Measurements from ENCODE around the gene TCFL5. TPM values are rescaled to one million over a fixed set of nuclear protein-coding genes. Genes with fewer than 3 reads are reported as not detected.

Gene TCFL5
- total RNA-seq, 1 experiment from 2014 or later, result 23.8 TPM

DNA sequence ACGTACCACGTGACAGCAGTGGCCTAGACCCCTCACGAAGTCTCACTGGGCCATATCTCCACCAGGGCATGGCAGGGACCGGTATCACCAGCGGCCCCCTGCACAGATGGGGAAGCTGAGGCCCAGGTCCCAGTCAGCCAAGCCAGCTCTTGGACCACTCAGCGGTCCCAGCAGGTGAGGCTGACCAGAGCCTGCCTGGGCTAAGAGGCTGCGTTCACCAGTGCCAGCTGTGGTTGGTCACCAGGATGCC lies 67.9 kb downstream of the TCFL5 start:
- Histone ChIP-seq H3K27me3 (ENCODE audit: control insufficient read depth, insufficient read depth, low read length) (no peaks in the 10 kb centered on the region), H3K27ac (ENCODE audit: low read length) (peak overlapping the region; percentile 87), H3K9me3 (ENCODE audit: control insufficient read depth, insufficient read depth, low read depth, low read length) (no peaks in the 10 kb centered on the region), H3K36me3 (ENCODE audit: control insufficient read depth, insufficient read depth, low read length) (peaks cover 3% of the 10 kb centered on the region; the same call in 1 of the 2 replicates), H3K4me1 (ENCODE audit: control insufficient read depth, insufficient read depth, low read length) (peaks cover 22% of the 10 kb centered on the region), H3K4me3 (ENCODE audit: low read depth in 2 of 2, low read length in 2 of 2) (peak overlapping the region; percentile 29 to 53)
- in situ Hi-C loops (cut with HindIII; ENCODE audit: low pct_unique_long_range_greater_than_20kb, low sequenced_read_pairs) (no loop called here), intact Hi-C loops (cut with micrococcal nuclease; ENCODE audit: unreplicated experiment) (loop anchor here (10.0 kb wide), 1 partner anchor 319 kb away; the partner anchor contains the start of gene GATA5)
- no TSS peak for BruUV-seq (replicated peaks)
- TF ChIP-seq POLR2AphosphoS5 (IDR thresholded peaks at IDR 0.05; ENCODE audit: low read depth, low read length), result no peak
- no peak for TF ChIP-seq SIN3A (IDR thresholded peaks at IDR 0.05; ENCODE audit: borderline replicate concordance, insufficient read depth, low read depth, low read length)
- no peak for TF ChIP-seq TCF7L2 (IDR thresholded peaks at IDR 0.05; ENCODE audit: low read depth, low read length)
- no peak for TF ChIP-seq CTCF (IDR thresholded peaks at IDR 0.05)
- TF ChIP-seq, protein P1, sequence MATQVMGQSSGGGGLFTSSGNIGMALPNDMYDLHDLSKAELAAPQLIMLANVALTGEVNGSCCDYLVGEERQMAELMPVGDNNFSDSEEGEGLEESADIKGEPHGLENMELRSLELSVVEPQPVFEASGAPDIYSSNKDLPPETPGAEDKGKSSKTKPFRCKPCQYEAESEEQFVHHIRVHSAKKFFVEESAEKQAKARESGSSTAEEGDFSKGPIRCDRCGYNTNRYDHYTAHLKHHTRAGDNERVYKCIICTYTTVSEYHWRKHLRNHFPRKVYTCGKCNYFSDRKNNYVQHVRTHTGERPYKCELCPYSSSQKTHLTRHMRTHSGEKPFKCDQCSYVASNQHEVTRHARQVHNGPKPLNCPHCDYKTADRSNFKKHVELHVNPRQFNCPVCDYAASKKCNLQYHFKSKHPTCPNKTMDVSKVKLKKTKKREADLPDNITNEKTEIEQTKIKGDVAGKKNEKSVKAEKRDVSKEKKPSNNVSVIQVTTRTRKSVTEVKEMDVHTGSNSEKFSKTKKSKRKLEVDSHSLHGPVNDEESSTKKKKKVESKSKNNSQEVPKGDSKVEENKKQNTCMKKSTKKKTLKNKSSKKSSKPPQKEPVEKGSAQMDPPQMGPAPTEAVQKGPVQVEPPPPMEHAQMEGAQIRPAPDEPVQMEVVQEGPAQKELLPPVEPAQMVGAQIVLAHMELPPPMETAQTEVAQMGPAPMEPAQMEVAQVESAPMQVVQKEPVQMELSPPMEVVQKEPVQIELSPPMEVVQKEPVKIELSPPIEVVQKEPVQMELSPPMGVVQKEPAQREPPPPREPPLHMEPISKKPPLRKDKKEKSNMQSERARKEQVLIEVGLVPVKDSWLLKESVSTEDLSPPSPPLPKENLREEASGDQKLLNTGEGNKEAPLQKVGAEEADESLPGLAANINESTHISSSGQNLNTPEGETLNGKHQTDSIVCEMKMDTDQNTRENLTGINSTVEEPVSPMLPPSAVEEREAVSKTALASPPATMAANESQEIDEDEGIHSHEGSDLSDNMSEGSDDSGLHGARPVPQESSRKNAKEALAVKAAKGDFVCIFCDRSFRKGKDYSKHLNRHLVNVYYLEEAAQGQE (IDR thresholded peaks at IDR 0.05; ENCODE audit: insufficient read depth in 1 of 2, low read depth in 2 of 2, low read length in 1 of 2), result no peak
- ATAC-seq, result peak; percentile 30; the same call in 1 of the 2 replicates
- POLR2A ChIA-PET, result interaction anchor here (0.9 kb wide), 1 partner anchor 9 kb away, joined by 9 read pairs; no protein-coding TSS in a partner anchor
- CTCF ChIA-PET, result interaction anchor here (1.0 to 1.3 kb wide), 4 partner anchors 14 to 168 kb away, joined by 3 to 8 read pairs (median 5); no protein-coding TSS in a partner anchor
- DNase-seq (ENCODE audit: low read depth, low spot score), result no peak

- intact Hi-C loops (cut with micrococcal nuclease; ENCODE audit: unreplicated experiment), result loop anchor here (10.0 kb wide), 1 partner anchor 318 kb away; the partner anchor contains the start of gene GATA5
- POLR2A ChIA-PET, result no interaction called here
- H3K36me3 ChIP-seq (ENCODE audit: control insufficient read depth, insufficient read depth, low read length), result peaks cover 3% of the 10 kb centered on the region; the same call in 1 of the 2 replicates
- no peak overlapping the region; a peak in 1 of 4 replicates for H3K4me3 ChIP-seq (ENCODE audit: low read depth in 2 of 2, low read length in 2 of 2)
- H3K27me3 ChIP-seq (ENCODE audit: control insufficient read depth, insufficient read depth, low read length), result no peaks in the 10 kb centered on the region
- ATAC-seq (no peak), DNase-seq (ENCODE audit: low read depth, low spot score) (no peak)
- H3K27ac ChIP-seq (ENCODE audit: low read length), result peak overlapping the region; percentile 87
- in situ Hi-C loops (cut with HindIII; ENCODE audit: low pct_unique_long_range_greater_than_20kb, low sequenced_read_pairs), result no loop called here
- peaks cover 22% of the 10 kb centered on the region for H3K4me1 ChIP-seq (ENCODE audit: control insufficient read depth, insufficient read depth, low read length)
- no peaks in the 10 kb centered on the region for H3K9me3 ChIP-seq (ENCODE audit: control insufficient read depth, insufficient read depth, low read depth, low read length)
- CTCF ChIA-PET, result interaction anchor here (1.2 kb wide), 1 partner anchor 107 kb away, joined by 3 read pairs; no protein-coding TSS in a partner anchor
- TF ChIP-seq POLR2AphosphoS5 (IDR thresholded peaks at IDR 0.05; ENCODE audit: low read depth, low read length) (no peak), TCF7L2 (IDR thresholded peaks at IDR 0.05; ENCODE audit: low read depth, low read length) (no peak), CTCF (IDR thresholded peaks at IDR 0.05) (no peak), SIN3A (IDR thresholded peaks at IDR 0.05; ENCODE audit: borderline replicate concordance, insufficient read depth, low read depth, low read length) (no peak)
- TF ChIP-seq, protein P1 (IDR thresholded peaks at IDR 0.05; ENCODE audit: insufficient read depth in 1 of 2, low read depth in 2 of 2, low read length in 1 of 2), result no peak
- BruUV-seq (replicated peaks), result no TSS peak
Measured at GRCh38 chr20:62792940-62793756, 68.5 kb downstream of the TCFL5 start.
